Stomach (tissue), 4 donors: ENCODE results near the gene CLCA4.

Source experiments
- EP300 ChIP-seq: sonication (generic); formaldehyde crosslinking; IDR thresholded peaks from one replicate; pipeline ENCODE4 v1.6.1; 2017; ENCODE audit warnings: antibody characterized with exemption
- POLR2A ChIP-seq, 4 donors: fragments of 450-650 bp; IDR thresholded peaks; one replicate each; pipeline ENCODE4 v1.6.1; 2016; ENCODE audit warnings: antibody characterized with exemption in 4 of 4, control low read depth in 2 of 4, mild to moderate bottlenecking in 1 of 4, moderate library complexity in 1 of 4
- TF ChIP-seq, protein P1 (sequence below), 7 experiments: fragments of 450-650 bp in 4 of 7; fragments of 200-600 bp in 3 of 7; sonication (generic) in 3 of 7; IDR thresholded peaks; one replicate each; pipeline ENCODE4 v1.5.1; 2016 to 2019; ENCODE audit warnings: antibody characterized with exemption in 7 of 7, control low read depth in 2 of 7, mild to moderate bottlenecking in 1 of 7

- TF ChIP-seq, protein P1, sequence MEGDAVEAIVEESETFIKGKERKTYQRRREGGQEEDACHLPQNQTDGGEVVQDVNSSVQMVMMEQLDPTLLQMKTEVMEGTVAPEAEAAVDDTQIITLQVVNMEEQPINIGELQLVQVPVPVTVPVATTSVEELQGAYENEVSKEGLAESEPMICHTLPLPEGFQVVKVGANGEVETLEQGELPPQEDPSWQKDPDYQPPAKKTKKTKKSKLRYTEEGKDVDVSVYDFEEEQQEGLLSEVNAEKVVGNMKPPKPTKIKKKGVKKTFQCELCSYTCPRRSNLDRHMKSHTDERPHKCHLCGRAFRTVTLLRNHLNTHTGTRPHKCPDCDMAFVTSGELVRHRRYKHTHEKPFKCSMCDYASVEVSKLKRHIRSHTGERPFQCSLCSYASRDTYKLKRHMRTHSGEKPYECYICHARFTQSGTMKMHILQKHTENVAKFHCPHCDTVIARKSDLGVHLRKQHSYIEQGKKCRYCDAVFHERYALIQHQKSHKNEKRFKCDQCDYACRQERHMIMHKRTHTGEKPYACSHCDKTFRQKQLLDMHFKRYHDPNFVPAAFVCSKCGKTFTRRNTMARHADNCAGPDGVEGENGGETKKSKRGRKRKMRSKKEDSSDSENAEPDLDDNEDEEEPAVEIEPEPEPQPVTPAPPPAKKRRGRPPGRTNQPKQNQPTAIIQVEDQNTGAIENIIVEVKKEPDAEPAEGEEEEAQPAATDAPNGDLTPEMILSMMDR (IDR thresholded peaks at IDR 0.05) = no peak
- no peak for TF ChIP-seq POLR2A (IDR thresholded peaks at IDR 0.05)
- TF ChIP-seq EP300 = no peak
These were observed 27.0 kb downstream of the CLCA4 start for GRCh38 chr1:86573763-86574484.
